Endothelial cell of umbilical vein (primary cell): Measurements from ENCODE around the gene RMRP. TPM values are rescaled to one million over a fixed set of nuclear protein-coding genes. Genes with fewer than 3 reads are reported as not detected.

Experiments used
- BruUV-seq: library from RNA; stranded (reverse); fragments of 400-500 nt; replicated peaks from 2 replicates; lab custom pipeline; 2021; lab: Mats Ljungman, UMichigan
- CTCF ChIA-PET: fragments of 300-600, 350-600 bp; sonication (Branson Sonifier 250); formaldehyde crosslinking; loops from one replicate; lab custom pipeline; 2021; ENCODE audit warnings: antibody characterized with exemption, inconsistent platforms; lab: Charles Lee
- POLR2A ChIA-PET: fragments of 300-600, 350-600 bp; sonication (Branson Sonifier 250); formaldehyde crosslinking; loops from one replicate; lab custom pipeline; 2021; ENCODE audit warnings: antibody characterized with exemption, inconsistent platforms; lab: Charles Lee
- DNase-seq: peaks from one replicate; pipeline ENCODE4 v3.0.0-alpha.2; 2011; ENCODE audit warnings: low read depth, low spot score
- FAIRE-seq: peaks from 2 replicates; lab custom pipeline; 2011; peaks lifted over from hg19 to GRCh38; lab: Jason Lieb, UNC
- H2AFZ ChIP-seq: 2 replicates; pipeline ENCODE4 v1.6.0; 2012; ENCODE audit warnings: low read depth, low read length, control low read depth, inconsistent platforms
- H3K27ac ChIP-seq: 2 replicates; pipeline ENCODE4 v1.5.1; 2011; ENCODE audit warnings: low read depth, mild to moderate bottlenecking, control low read depth, low read length, moderate library complexity; ENCODE audit not compliant: insufficient read depth
- H3K27me3 ChIP-seq, 2 experiments: 2 replicates each; pipeline versions ENCODE4 v1.6.0 to v1.6.1; 2011; ENCODE audit warnings: low read length in 2 of 2, mixed read lengths in 1 of 2; ENCODE audit not compliant: control insufficient read depth in 2 of 2, insufficient read depth in 2 of 2
- H3K36me3 ChIP-seq, 2 experiments: 2 replicates in 1 of 2; 3 replicates in 1 of 2; pipeline ENCODE4 v1.5.1; 2011; ENCODE audit warnings: low read length in 2 of 2, mild to moderate bottlenecking in 1 of 2, moderate library complexity in 1 of 2; ENCODE audit not compliant: control insufficient read depth in 2 of 2, insufficient read depth in 2 of 2; ENCODE audit errors: extremely low read depth in 1 of 2
- H3K4me1 ChIP-seq: 3 replicates; pipeline ENCODE4 v1.5.1; 2011; ENCODE audit warnings: mild to moderate bottlenecking, low read length; ENCODE audit not compliant: control insufficient read depth, insufficient read depth; ENCODE audit errors: extremely low read depth
- H3K4me2 ChIP-seq: 2 replicates; pipeline ENCODE4 v1.6.1; 2011; ENCODE audit warnings: low read length, control low read depth, mixed read lengths; ENCODE audit not compliant: insufficient read depth
- H3K4me3 ChIP-seq, 3 experiments: fragments of 200-600 bp in 1 of 3; sonication (generic), shearing (Covaris generic) in 1 of 3; replicated peaks in 1 of 3; 2 replicates each; pipeline ENCODE4 v1.5.1; 2011 to 2016; ENCODE audit warnings: control low read depth in 3 of 3, low read length in 3 of 3, mild to moderate bottlenecking in 2 of 3, inconsistent platforms in 1 of 3, low read depth in 1 of 3, moderate library complexity in 1 of 3; ENCODE audit not compliant: insufficient read depth in 1 of 3
- H3K79me2 ChIP-seq: 2 replicates; pipeline ENCODE4 v1.6.0; 2012; ENCODE audit warnings: low read length, inconsistent platforms; ENCODE audit not compliant: control insufficient read depth, insufficient read depth
- H3K9ac ChIP-seq: replicated peaks from 2 replicates; pipeline ENCODE3; 2011; ENCODE audit warnings: low read length, control low read depth; ENCODE audit not compliant: insufficient read depth; ENCODE audit errors: extremely low read depth
- H3K9me1 ChIP-seq: replicated peaks from 3 replicates; pipeline ENCODE4 v1.6.0; 2011; ENCODE audit warnings: mild to moderate bottlenecking, low read length; ENCODE audit not compliant: control insufficient read depth, insufficient read depth; ENCODE audit errors: extremely low read depth
- H3K9me3 ChIP-seq: replicated peaks from 2 replicates; pipeline ENCODE4 v1.5.1; 2012; ENCODE audit warnings: low read length, inconsistent platforms; ENCODE audit not compliant: control insufficient read depth, insufficient read depth
- H4K20me1 ChIP-seq: replicated peaks from 2 replicates; pipeline ENCODE3; 2011; ENCODE audit warnings: mild to moderate bottlenecking, low read length; ENCODE audit not compliant: control insufficient read depth, insufficient read depth; ENCODE audit errors: extremely low read depth
- EZH2 ChIP-seq: IDR thresholded peaks from 2 replicates; pipeline ENCODE4 v1.6.1; 2012; ENCODE audit warnings: borderline replicate concordance, low read depth, mild to moderate bottlenecking, moderate library complexity, low read length, inconsistent platforms; ENCODE audit not compliant: severe bottlenecking
- GATA2 ChIP-seq: IDR thresholded peaks from 2 replicates; pipeline ENCODE4 v1.7.0; 2011; ENCODE audit warnings: low read depth, mild to moderate bottlenecking, moderate library complexity, mixed read lengths, low read length; ENCODE audit not compliant: insufficient read length, insufficient read depth
- JUN ChIP-seq: IDR thresholded peaks from 2 replicates; pipeline ENCODE4 v1.6.1; 2011; ENCODE audit warnings: borderline replicate concordance, low read depth; ENCODE audit not compliant: insufficient read length, insufficient read depth
- MYC ChIP-seq: IDR thresholded peaks from one replicate; pipeline ENCODE4 v1.6.1; 2011; ENCODE audit warnings: mild to moderate bottlenecking, low read depth, low read length
- POLR2A ChIP-seq: IDR thresholded peaks from 2 replicates; pipeline ENCODE4 v1.6.1; 2012; ENCODE audit warnings: low read depth, mild to moderate bottlenecking, control low read depth, low read length
- POLR2AphosphoS5 ChIP-seq: IDR thresholded peaks from 2 replicates; pipeline ENCODE4 v1.6.1; 2012; ENCODE audit warnings: low read depth, mild to moderate bottlenecking, control low read depth, low read length, moderate library complexity; ENCODE audit not compliant: insufficient read depth
- dilution Hi-C: fragments of 300-500 bp; cut with MboI; formaldehyde crosslinking; loops from one replicate; pipeline ENCODE4 v1.15.0; 2019; ENCODE audit warnings: low sequenced_read_pairs; ENCODE audit not compliant: extremely low pct_ligation_motif_present
- intact Hi-C: fragments of 100-400 bp; cut with micrococcal nuclease; formaldehyde crosslinking; loops from one replicate; pipeline ENCODE4 v1.10.0; 2022
- polyA plus RNA-seq, 4 experiments: library from polyadenylated mRNA; depleted of rRNA in 3 of 4; stranded (reverse) in 3 of 4; unstranded in 1 of 4; fragments of >200 nt; gene quantifications; 2 replicates each; pipeline versions ENCODE4 v1.2.1 to v1.2.3, GENCODE V29; 2011 to 2012; ENCODE audit warnings: missing spikeins in 1 of 4
- total RNA-seq: library from RNA; stranded (reverse); gene quantifications from 2 replicates; pipeline ENCODE4 v1.2.3, GENCODE V29; 2021
- TF ChIP-seq, protein P1 (sequence below): IDR thresholded peaks from 2 replicates; pipeline ENCODE4 v1.6.1; 2011; ENCODE audit not compliant: insufficient read depth, insufficient read length
- TF ChIP-seq, protein P2 (sequence below), 2 donors: IDR thresholded peaks; 1 replicate in 1 of 2; 2 replicates in 1 of 2; pipeline ENCODE4 v1.5.1; 2011; ENCODE audit warnings: low read length in 2 of 2, mild to moderate bottlenecking in 2 of 2, moderate library complexity in 2 of 2, control low read depth in 1 of 2, inconsistent platforms in 1 of 2, low read depth in 1 of 2; ENCODE audit not compliant: insufficient read depth in 1 of 2; ENCODE audit errors: extremely low read depth in 1 of 2

RMRP gene
- total and polyA plus RNA-seq, 2 donors (not counting 3 experiments of a cell fraction or from before 2014, with no cell fraction given), result 19,118 TPM; not detected in 1

DNA sequence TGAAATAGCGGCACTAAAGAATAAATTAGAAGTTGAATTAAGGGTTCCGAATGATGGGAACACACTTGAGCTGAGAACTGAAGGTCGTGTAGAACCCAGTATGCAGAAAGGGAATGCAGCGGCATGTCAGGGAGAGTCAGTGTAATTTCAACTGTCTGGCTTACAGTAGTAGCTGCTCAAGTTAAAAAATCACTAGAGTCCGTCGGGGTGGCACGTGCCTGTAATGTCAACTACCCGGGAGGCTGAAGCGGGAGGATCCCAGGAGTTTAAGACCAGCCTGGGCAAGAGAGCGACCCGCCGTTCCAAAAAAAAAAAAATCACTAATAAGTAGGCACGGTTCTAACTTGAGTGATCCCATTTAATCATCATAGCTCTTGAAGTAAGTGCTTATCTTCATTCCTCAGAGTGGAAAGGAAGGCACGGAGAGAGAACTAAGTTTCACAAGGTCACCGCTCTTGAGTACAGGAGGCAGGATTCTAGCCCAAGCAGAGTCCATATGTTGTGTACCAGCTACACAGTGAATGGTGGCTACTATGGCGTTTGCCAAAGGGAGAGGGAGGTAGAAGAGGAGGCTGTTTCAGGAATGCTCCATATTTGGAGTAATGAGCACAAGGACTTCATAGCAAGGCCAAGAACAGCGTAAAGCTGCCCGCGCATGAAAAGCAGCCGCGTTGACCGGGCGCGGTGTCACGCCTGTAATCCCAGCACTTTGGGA lies 831 bp downstream of the RMRP start:
- ChIA-PET CTCF (interaction anchor here (1.1 to 10.0 kb wide), 10 partner anchors 8 to 134 kb away, joined by 3 to 227 read pairs (median 6); partner anchors contain the start of genes MSMP and TPM2), POLR2A (no interaction called here)
- Histone ChIP-seq H3K9ac (peak overlapping the region; percentile 14), H2AFZ (peak overlapping the region; percentile 45), H4K20me1 (no peaks in the 10 kb centered on the region), H3K9me3 (no peaks in the 10 kb centered on the region), H3K27me3 (no peaks in the 10 kb centered on the region), H3K27ac (peak overlapping the region; percentile 94), H3K4me3 (peak overlapping the region in 2 of 3 experiments; percentile 4 to 29), H3K4me1 (peaks cover 9% of the 10 kb centered on the region), H3K9me1 (no peaks in the 10 kb centered on the region), H3K4me2 (peak overlapping the region; percentile 37), H3K36me3 (peaks cover 0 to 8% of the 10 kb centered on the region in 2 experiments), H3K79me2 (peaks cover 4% of the 10 kb centered on the region)
- no TSS peak for BruUV-seq
- dilution Hi-C loops (no loop called here), intact Hi-C loops (loop anchor here (1.0 to 5.0 kb wide), 4 partner anchors 53 to 250 kb away; partner anchors contain the start of genes HRCT1, RUSC2 and SPAAR)
- FAIRE-seq (no peak), DNase-seq (peak; percentile 53)
- TF ChIP-seq, protein P1, sequence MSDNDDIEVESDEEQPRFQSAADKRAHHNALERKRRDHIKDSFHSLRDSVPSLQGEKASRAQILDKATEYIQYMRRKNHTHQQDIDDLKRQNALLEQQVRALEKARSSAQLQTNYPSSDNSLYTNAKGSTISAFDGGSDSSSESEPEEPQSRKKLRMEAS, result no peak

DNA sequence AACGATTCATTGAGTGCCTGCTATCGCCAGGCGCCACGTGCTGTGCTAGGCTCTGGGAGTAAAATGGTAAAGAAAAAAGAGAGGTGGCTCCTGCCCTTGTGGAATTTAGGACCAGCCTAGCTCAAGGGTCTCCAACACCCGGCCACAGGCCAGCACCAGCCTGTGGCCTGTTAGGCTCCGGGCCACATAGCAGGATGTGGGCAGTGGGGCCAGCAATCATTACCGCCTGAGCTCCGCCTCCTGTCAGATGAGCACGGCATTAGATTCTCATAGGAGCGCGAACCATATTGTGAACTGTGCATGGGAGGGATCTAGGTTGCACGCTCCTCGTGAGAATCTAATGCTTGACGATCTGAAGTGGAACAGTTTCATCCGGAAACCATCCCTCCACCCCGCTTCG lies 1.5 kb downstream of the RMRP start:
- no peaks in the 10 kb centered on the region for H3K9me3 ChIP-seq
- no peaks in the 10 kb centered on the region for H3K9me1 ChIP-seq
- CTCF ChIA-PET, result interaction anchor here (1.2 to 10.0 kb wide), 4 partner anchors 10 to 45 kb away, joined by 3 to 227 read pairs (median 16); partner anchors contain the start of gene TPM2
- H3K79me2 ChIP-seq, result peaks cover 4% of the 10 kb centered on the region
- H3K9ac ChIP-seq, result no peak overlapping the region
- TF ChIP-seq POLR2AphosphoS5 (no peak), GATA2 (no peak), POLR2A (no peak), JUN (no peak), MYC (no peak), EZH2 (no peak)
- TF ChIP-seq, protein P1, result no peak
- TF ChIP-seq, protein P2, sequence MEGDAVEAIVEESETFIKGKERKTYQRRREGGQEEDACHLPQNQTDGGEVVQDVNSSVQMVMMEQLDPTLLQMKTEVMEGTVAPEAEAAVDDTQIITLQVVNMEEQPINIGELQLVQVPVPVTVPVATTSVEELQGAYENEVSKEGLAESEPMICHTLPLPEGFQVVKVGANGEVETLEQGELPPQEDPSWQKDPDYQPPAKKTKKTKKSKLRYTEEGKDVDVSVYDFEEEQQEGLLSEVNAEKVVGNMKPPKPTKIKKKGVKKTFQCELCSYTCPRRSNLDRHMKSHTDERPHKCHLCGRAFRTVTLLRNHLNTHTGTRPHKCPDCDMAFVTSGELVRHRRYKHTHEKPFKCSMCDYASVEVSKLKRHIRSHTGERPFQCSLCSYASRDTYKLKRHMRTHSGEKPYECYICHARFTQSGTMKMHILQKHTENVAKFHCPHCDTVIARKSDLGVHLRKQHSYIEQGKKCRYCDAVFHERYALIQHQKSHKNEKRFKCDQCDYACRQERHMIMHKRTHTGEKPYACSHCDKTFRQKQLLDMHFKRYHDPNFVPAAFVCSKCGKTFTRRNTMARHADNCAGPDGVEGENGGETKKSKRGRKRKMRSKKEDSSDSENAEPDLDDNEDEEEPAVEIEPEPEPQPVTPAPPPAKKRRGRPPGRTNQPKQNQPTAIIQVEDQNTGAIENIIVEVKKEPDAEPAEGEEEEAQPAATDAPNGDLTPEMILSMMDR (IDR thresholded peaks at IDR 0.05; ENCODE audit: extremely low read depth in 1 of 2, insufficient read depth in 1 of 2, low read depth in 1 of 2, low read length in 2 of 2), result no peak
- H3K27me3 ChIP-seq, result no peaks in the 10 kb centered on the region
- no TSS peak for BruUV-seq
- no peak overlapping the region for H3K4me3 ChIP-seq
- no peak for FAIRE-seq
- POLR2A ChIA-PET, result no interaction called here
- intact Hi-C loops, result loop anchor here (5.0 kb wide), 2 partner anchors 164 to 251 kb away; partner anchors contain the start of genes HRCT1, RUSC2 and SPAAR
- H3K27ac ChIP-seq, result no peak overlapping the region
- no peaks in the 10 kb centered on the region for H4K20me1 ChIP-seq
- no peak for DNase-seq
- H3K4me1 ChIP-seq, result peaks cover 9% of the 10 kb centered on the region
- H3K36me3 ChIP-seq, result peaks cover 0 to 8% of the 10 kb centered on the region in 2 experiments
- dilution Hi-C loops, result no loop called here
- H2AFZ ChIP-seq, result no peak overlapping the region
- H3K4me2 ChIP-seq, result no peak overlapping the region
